ENCODE results near the gene EEF1AKMT2. TPM values are rescaled to one million over a fixed set of nuclear protein-coding genes. Genes with fewer than 3 reads are reported as not detected.

The EEF1AKMT2 gene
- total and polyA plus RNA-seq, 9 of the 15 experiments (the other 6 are each of a cell fraction or from before 2014, with no cell fraction given): 9.3 to 34.3 (median 23.7) TPM

DNA sequence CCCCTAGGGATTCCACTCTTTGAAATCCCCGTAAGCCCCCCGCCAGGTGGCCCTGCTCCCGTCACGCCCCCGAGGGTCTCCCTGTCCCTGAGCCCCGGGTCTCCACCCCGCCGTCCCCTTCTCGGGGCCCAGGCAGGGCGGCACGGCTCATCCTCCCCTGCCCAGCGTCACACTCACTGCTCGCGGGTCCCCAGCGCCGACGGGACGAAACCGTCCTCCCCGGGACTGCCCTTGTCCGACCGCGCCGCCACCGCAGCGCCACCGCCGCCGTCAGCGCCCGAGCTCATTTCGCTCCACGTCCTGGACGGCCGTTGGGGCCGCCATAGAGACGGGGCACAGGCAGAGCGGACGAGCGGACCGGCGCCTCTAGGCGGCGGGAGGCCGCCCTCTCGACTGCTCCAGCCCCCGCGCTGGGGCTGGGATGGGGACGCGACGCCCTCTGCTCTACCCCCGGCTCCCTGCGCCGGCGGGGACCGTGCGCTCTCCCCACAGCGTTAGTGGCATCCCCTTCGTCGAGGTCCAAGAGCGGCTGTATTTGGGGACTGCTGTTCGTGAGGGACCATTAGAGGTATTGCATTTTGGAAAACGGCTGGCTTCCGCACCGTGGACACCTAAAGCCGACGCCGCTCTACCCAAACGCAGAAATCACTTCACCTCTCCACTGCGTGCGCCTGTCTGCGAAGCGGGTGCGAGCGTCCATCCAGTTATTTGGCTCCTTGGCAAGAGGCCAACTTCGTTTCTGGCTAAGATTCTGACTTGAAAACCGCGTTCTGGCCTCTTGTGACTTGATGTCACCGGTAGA is at the start of gene EEF1AKMT2 (continued):
- TF ChIP-seq, protein P1, sequence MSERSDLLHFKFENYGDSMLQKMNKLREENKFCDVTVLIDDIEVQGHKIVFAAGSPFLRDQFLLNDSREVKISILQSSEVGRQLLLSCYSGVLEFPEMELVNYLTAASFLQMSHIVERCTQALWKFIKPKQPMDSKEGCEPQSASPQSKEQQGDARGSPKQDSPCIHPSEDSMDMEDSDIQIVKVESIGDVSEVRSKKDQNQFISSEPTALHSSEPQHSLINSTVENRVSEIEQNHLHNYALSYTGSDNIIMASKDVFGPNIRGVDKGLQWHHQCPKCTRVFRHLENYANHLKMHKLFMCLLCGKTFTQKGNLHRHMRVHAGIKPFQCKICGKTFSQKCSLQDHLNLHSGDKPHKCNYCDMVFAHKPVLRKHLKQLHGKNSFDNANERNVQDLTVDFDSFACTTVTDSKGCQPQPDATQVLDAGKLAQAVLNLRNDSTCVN (CRISPR knock-in tag; IDR thresholded peaks at IDR 0.05): no peak
- TF ChIP-seq POLR2H (tag; IDR thresholded peaks at IDR 0.05; ENCODE audit: low read depth) (peak; percentile 73), TOE1 (IDR thresholded peaks at IDR 0.05; ENCODE audit: borderline replicate concordance) (no peak; the same call in 1 of the 2 replicates), TOE1 (CRISPR knock-in tag; IDR thresholded peaks at IDR 0.05; ENCODE audit: borderline replicate concordance, low read depth) (no peak), HNRNPH1 (optimal IDR thresholded peaks at IDR 0.05; ENCODE audit: low read depth, low read length) (no peak), FOSL1 (tag; conservative IDR thresholded peaks at IDR 0.05) (no peak), ZNF778 (CRISPR knock-in tag; IDR thresholded peaks at IDR 0.05) (no peak), HIVEP1 (CRISPR knock-in tag; IDR thresholded peaks at IDR 0.05) (no peak)
- TF ChIP-seq, protein P2, sequence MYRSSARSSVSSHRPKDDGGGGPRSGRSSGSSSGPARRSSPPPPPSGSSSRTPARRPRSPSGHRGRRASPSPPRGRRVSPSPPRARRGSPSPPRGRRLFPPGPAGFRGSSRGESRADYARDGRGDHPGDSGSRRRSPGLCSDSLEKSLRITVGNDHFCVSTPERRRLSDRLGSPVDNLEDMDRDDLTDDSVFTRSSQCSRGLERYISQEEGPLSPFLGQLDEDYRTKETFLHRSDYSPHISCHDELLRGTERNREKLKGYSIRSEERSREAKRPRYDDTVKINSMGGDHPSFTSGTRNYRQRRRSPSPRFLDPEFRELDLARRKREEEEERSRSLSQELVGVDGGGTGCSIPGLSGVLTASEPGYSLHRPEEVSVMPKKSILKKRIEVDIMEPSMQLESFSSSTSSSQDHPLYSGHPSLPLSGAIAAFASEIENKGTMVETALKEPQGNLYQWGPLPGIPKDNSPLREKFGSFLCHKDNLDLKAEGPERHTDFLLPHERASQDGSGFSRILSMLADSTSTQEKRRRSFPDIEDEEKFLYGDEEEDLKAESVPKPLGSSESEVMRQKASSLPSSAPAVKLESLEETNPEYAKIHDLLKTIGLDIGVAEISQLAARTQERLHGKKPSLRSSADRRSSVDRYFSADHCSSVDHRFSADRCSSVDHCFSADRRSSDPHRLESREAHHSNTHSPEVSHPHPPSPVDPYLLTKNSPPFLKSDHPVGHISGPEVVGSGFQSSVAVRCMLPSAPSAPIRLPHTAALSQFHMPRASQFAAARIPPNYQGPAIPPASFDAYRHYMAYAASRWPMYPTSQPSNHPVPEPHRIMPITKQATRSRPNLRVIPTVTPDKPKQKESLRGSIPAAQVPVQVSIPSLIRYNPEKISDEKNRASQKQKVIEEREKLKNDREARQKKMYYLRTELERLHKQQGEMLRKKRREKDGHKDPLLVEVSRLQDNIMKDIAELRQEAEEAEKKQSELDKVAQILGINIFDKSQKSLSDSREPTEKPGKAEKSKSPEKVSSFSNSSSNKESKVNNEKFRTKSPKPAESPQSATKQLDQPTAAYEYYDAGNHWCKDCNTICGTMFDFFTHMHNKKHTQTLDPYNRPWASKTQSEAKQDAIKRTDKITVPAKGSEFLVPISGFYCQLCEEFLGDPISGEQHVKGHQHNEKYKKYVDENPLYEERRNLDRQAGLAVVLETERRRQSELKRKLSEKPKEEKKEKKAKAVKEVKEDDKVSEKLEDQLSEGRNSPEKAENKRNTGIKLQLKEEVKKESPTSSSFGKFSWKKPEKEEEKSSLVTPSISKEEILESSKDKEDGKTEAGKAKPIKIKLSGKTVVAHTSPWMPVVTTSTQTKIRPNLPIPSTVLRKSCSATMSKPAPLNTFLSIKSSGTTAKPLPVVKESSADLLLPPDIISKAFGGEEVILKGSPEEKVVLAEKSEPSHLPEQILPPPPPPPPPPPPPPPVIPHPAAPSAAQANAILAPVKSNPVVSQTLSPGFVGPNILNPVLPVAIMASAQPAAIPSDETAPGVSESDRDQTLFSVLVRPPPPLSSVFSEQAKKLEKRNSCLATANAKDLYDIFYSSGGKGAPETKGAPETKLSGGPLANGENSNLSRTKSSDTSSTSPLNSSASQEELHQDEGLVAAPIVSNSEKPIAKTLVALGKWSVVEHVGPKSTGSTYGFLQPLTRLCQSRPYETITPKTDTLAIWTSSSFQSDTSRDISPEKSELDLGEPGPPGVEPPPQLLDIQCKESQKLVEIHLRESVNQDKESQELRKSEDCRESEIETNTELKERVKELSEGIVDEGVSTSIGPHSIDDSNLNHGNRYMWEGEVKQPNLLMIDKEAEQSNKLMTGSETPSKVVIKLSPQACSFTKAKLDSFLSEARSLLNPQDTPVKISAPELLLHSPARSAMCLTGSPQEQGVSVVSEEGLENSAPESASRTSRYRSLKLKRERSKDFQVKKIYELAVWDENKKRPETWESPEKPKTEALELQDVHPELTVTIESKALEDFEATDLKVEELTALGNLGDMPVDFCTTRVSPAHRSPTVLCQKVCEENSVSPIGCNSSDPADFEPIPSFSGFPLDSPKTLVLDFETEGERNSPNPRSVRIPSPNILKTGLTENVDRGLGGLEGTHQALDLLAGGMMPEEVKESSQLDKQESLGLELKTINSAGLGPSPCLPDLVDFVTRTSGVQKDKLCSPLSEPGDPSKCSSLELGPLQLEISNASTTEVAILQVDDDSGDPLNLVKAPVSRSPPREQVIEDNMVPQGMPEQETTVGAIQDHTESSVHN (IDR thresholded peaks at IDR 0.05; ENCODE audit: borderline replicate concordance in 1 of 2, low read depth in 1 of 2): no peak
- TF ChIP-seq, protein P3, sequence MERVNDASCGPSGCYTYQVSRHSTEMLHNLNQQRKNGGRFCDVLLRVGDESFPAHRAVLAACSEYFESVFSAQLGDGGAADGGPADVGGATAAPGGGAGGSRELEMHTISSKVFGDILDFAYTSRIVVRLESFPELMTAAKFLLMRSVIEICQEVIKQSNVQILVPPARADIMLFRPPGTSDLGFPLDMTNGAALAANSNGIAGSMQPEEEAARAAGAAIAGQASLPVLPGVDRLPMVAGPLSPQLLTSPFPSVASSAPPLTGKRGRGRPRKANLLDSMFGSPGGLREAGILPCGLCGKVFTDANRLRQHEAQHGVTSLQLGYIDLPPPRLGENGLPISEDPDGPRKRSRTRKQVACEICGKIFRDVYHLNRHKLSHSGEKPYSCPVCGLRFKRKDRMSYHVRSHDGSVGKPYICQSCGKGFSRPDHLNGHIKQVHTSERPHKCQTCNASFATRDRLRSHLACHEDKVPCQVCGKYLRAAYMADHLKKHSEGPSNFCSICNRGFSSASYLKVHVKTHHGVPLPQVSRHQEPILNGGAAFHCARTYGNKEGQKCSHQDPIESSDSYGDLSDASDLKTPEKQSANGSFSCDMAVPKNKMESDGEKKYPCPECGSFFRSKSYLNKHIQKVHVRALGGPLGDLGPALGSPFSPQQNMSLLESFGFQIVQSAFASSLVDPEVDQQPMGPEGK (CRISPR knock-in tag; IDR thresholded peaks at IDR 0.05; ENCODE audit: borderline replicate concordance): no peak
- TF ChIP-seq, protein P4, sequence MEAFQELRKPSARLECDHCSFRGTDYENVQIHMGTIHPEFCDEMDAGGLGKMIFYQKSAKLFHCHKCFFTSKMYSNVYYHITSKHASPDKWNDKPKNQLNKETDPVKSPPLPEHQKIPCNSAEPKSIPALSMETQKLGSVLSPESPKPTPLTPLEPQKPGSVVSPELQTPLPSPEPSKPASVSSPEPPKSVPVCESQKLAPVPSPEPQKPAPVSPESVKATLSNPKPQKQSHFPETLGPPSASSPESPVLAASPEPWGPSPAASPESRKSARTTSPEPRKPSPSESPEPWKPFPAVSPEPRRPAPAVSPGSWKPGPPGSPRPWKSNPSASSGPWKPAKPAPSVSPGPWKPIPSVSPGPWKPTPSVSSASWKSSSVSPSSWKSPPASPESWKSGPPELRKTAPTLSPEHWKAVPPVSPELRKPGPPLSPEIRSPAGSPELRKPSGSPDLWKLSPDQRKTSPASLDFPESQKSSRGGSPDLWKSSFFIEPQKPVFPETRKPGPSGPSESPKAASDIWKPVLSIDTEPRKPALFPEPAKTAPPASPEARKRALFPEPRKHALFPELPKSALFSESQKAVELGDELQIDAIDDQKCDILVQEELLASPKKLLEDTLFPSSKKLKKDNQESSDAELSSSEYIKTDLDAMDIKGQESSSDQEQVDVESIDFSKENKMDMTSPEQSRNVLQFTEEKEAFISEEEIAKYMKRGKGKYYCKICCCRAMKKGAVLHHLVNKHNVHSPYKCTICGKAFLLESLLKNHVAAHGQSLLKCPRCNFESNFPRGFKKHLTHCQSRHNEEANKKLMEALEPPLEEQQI (IDR thresholded peaks at IDR 0.05): no peak
